ENCODE measurements around the gene NEUROD1.

DNA sequence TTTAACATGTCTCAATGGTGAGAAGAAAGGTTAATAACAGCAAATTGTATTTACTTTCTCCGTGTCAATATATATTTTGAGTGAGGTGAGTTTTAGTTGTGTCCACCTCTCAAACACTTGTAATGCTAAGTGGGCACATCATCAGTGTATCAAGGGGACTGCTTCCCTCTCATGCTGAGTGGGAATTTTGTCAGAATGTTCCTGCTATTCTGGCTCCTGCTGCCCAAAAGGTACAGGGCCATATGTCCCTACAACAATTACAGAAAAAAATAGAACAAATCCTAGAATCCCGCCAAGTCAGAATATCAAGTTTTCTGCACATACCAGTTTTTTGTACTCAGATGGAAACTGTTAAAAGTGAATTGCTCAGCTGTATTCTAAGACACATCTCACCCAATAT is 18.0 kb downstream of the NEUROD1 start:
- TF ChIP-seq CTCF (IDR thresholded peaks at IDR 0.05; ENCODE audit: low read depth, low read length) (no peak), POLR2A (IDR thresholded peaks at IDR 0.05; ENCODE audit: extremely low read depth, insufficient read length) (no peak)
- TF ChIP-seq, protein P1, sequence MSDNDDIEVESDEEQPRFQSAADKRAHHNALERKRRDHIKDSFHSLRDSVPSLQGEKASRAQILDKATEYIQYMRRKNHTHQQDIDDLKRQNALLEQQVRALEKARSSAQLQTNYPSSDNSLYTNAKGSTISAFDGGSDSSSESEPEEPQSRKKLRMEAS (IDR thresholded peaks at IDR 0.05; ENCODE audit: low read depth, low read length): no peak
